GM21447 (cell line): ENCODE measurements around the gene CCT6A.
"Not testable (repeated sequence)": the region's sequence is repeated elsewhere in the genome, so short reads cannot be mapped to it uniquely, and the experiment has no call there.

Experiments used
- ATAC-seq: cut with Tn5 transposase; IDR thresholded peaks from one replicate; pipeline ENCODE4 v1.9.1; 2021; ENCODE audit not compliant: unreplicated experiment

The CCT6A gene

GRCh38 chr7:56097700-56098099 is 46.1 kb downstream of the CCT6A start:
- no peak for ATAC-seq

DNA sequence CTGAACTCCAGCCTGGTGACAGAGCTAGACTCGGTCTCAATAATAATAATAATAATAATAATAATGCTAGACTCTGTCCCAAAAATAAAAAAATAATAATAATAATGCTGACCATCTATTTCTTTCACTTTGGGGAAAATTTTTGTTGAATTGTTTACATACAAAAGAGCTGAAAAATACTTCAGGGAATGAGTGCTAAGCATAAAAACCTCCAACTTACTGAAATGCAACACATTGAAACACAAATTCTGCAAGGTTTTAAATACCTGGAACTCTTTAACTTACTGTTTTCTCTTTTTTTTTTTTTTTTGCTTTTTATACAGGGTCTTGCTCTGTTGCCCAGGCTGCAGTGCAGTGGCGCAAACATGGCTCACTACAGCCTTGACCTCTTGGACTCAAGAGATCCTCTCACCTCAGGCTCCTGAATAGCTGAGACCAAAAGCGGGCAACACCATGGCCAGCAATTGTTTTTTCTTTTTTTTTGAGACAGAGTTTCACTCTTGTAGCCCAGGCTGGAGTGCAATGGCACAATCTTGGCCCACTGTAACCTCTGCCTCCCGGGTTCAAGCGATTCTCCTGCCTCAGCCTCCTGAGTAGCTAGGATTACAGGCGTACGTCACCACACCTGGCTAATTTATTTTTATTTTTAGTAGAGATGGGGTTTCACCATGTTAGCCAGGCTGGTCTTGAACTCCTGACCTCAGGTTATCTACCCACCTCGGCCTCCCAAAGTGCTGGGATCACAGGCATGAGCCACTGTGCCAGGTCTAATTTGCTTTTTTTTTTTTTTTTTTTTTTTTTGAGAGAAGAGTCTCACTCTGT is 46.8 kb downstream of the CCT6A start:
- not testable (repeated sequence) for ATAC-seq

DNA sequence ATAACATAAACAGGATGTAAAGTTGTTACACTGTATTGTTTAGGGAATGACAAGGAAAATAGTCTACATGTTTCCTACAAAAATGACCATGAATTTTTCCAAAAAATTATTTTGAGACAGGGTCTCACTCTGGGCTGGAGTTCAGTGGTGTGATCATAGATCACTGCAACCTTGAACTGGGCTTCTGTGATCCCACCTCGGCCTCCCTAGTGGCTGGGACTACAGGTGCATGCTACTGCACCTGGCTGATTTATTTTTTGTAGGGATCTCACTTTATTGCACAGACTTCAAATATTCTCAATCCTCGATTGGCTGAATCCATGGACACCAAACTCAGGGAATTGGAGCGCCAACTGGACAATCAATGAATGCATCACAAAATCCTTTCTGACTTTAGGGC is 48.1 kb downstream of the CCT6A start:
- ATAC-seq, result no peak

GRCh38 chr7:56104138-56104537 is 52.6 kb downstream of the CCT6A start:
- not testable (repeated sequence) for ATAC-seq

DNA sequence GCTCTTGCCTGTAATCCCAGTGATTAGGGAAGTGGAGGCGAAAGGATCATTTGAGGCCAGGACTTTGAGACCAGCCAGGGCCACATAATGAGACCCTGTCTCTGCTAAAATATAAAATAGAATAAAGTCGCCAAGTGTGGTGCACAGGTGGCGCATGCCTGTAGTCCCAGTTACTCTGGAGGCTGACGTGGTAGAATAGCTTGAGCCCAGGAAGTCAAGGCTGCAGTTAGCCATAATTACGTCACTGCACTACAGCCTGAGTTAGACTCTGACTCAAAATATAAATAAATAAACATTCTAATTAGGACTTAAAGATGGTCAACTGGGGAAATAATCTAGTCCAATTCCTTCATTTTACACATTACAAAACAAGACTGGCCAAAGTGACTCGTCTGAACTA is 53.9 kb downstream of the CCT6A start:
- no peak for ATAC-seq

DNA sequence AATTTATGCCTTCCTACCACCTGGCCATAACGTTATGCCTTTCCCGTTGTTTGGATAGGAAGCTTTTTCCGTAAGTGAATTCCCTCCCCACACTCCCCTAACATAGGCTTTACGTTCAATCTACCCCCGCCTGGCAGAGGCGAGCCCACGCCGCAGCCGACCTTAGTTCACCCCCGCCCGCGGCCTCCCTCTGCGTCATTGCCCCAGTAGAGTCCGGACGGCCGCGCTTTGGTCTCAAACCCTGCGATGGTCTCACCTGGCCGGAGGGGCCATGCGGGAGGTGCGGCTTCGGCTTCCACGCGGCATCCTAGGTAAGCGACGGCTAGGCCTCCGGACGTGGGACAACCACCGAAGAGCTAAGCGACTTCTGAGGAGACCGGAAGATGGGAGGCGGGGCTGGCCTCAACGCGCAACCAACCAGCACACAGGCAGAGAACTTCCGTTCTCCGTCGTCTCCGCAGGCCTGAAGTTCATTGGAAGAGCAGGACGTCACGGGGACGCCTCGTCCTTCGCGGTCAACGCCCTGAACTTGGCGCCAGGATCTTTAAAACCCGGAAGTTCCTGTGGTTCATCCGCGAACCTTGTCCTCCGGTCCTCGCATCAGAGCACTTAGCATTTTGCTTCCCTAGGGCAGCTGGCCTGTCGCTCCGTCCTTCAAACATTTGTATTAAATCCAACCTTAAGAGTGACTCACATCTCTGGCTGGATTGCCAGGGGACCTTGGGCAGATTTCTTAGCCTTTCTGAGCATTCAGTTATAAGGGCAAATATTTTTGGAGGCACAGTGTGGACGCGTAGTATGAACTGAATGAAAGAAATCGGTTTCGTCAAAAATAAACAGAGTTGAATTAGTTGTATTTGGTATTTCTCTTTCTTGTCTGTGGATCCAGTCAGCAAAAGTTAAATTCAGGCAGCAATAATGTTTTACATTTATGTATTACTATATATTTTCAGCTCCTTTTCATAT is 54.8 kb downstream of the CCT6A start, which contains the start of gene CHCHD2:
Gene CHCHD2 (minus strand): TSS at position 369 of the 966 bp plus-strand sequence. CDS start 63 bp downstream, at position 306.
- ATAC-seq, result peak; percentile 99

DNA sequence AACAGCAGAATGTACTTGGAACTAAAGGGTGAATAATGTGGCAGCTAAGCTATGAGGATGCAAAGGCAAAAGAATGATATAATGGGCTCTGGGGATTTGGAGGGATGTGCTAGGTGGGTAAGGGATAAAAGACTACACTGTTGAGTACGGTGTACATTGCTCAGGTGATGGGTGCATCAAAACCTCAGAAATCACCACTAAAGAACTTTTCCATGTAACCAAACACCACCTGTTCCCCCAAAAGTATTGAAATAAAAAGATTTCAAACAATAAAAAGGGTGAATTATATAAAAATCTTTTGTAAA is 56.3 kb downstream of the CCT6A start:
- ATAC-seq, result no peak

GRCh38 chr7:56110611-56111010 is 59.0 kb downstream of the CCT6A start:
- no peak for ATAC-seq

DNA sequence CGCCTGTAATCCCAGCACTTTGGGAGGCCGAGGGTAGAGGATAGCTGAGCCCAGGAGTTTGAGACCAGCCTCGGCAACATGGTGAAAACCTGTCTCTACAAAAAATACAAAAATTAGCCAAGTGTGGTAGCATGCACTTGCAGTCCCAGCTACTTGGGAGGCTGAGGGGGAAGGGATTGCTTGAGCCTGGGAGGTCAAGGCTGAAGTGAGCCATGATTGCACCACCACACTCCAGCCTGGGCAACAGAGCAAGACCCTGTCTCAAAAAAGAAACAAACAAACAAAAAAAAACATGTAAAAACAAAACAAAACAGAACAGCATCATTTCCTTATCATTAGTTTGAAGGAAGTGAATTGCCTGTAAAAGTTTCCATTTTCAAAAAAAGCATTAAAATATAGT is 60.7 kb downstream of the CCT6A start:
- not testable (repeated sequence) for ATAC-seq
